Tibial nerve (tissue), 4 donors: ENCODE data around the gene FER1L5. TPM values are rescaled to one million over a fixed set of nuclear protein-coding genes. Genes with fewer than 3 reads are reported as not detected.
A peak's percentile ranks its signal among the peaks of the same experiment; 100 is the strongest.
"Not testable (repeated sequence)": the region's sequence is repeated elsewhere in the genome, so short reads cannot be mapped to it uniquely, and the experiment has no call there.

Source experiments
- DNase-seq, 2 donors: peaks; one replicate each; pipeline ENCODE4 v3.0.0-alpha.2; 2019; ENCODE audit warnings: low spot score in 2 of 2
- H3K27ac ChIP-seq, 4 donors: fragments of 200-600 bp; sonication (generic) in 3 of 4; one replicate each; pipeline ENCODE4 v1.5.1; 2017 to 2019; ENCODE audit warnings: mild to moderate bottlenecking in 1 of 4
- H3K27me3 ChIP-seq, 2 donors: fragments of 200-600 bp; sonication (generic) in 1 of 2; one replicate each; pipeline versions ENCODE4 v1.5.1 to v1.6.0; 2017 to 2019
- H3K36me3 ChIP-seq, 3 donors: fragments of 200-600 bp; sonication (generic); one replicate each; pipeline ENCODE4 v1.5.1; 2018 to 2019
- H3K4me1 ChIP-seq, 4 donors: fragments of 200-600 bp; sonication (generic) in 3 of 4; one replicate each; pipeline ENCODE4 v1.5.1; 2017 to 2019
- H3K4me3 ChIP-seq, 4 donors: fragments of 200-600 bp; sonication (generic) in 3 of 4; one replicate each; pipeline ENCODE4 v1.5.1; 2017 to 2019; ENCODE audit warnings: mild to moderate bottlenecking in 1 of 4, moderate library complexity in 1 of 4
- H3K9me3 ChIP-seq, 4 donors: fragments of 200-600 bp; sonication (generic) in 3 of 4; one replicate each; pipeline ENCODE4 v1.5.1; 2017 to 2019
- EP300 ChIP-seq, 2 donors: sonication (generic); formaldehyde crosslinking; IDR thresholded peaks; one replicate each; pipeline ENCODE4 v1.6.1; 2017; ENCODE audit warnings: antibody characterized with exemption in 2 of 2, mild to moderate bottlenecking in 1 of 2
- POLR2A ChIP-seq, 2 donors: fragments of 450-650 bp; IDR thresholded peaks; one replicate each; pipeline ENCODE4 v1.6.1; 2017; ENCODE audit warnings: antibody characterized with exemption in 2 of 2, mild to moderate bottlenecking in 2 of 2, moderate library complexity in 2 of 2
- WGBS, 2 donors: methylation state at CpG; one replicate each; pipeline ENCODE4 v1.1.5; 2018; 5-methylcytosine and 5-hydroxymethylcytosine counted together
- total RNA-seq, 4 donors: library from RNA; depleted of rRNA; stranded (reverse); fragments of >200 nt; gene quantifications; one replicate each; pipeline ENCODE4 v1.1.0, GENCODE V29; 2016
- TF ChIP-seq, protein P1 (sequence below), 5 experiments: fragments of 200-600 bp in 3 of 5; fragments of 450-650 bp in 2 of 5; sonication (generic) in 3 of 5; IDR thresholded peaks; one replicate each; pipeline ENCODE4 v1.5.1; 2016 to 2019; ENCODE audit warnings: antibody characterized with exemption in 5 of 5, mild to moderate bottlenecking in 3 of 5, moderate library complexity in 2 of 5

Gene FER1L5
- total RNA-seq, 4 donors from 2014 or later, result 0.20 to 0.60 TPM; not detected in 2

DNA sequence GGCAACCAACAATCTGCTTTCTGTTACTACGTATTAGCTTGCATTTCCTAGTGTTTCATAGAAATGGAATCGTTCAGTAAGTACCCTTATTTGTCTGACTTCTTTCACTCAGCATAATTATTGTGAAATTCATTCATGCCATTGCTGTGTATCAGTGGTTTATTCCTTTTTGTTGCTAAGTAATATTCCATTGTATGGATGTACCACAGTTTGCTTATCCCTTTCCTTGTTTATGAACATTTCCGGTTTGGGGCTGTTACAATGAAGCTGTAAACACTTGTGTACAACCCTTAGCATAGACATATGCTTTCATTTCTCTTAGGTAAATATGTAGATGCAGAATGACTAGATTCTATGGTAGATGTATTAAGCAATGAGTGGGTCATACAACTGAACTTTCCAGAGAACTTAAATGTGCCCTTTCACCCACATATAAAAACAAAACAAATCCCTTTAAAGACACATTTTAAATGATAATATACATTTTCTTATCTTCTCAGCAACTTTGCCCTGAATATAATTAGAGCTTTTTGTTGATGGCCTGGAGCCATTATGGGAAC lies 21.9 kb downstream of the FER1L5 start:
- Histone ChIP-seq H3K27me3 (no peaks in the 10 kb centered on the region), H3K4me1 (no peaks in the 10 kb centered on the region), H3K9me3 (peaks cover 0 to 8% (median 0%) of the 10 kb centered on the region in 4 donors), H3K36me3 (no peaks in the 10 kb centered on the region), H3K27ac (no peak overlapping the region), H3K4me3 (no peak overlapping the region)
- no peak for DNase-seq
- WGBS, 2 donors, result 87 to 89% methylated on average over 3 of the region's 3 CpGs
- TF ChIP-seq EP300 (IDR thresholded peaks at IDR 0.05) (no peak), POLR2A (IDR thresholded peaks at IDR 0.05) (no peak)
- TF ChIP-seq, protein P1, sequence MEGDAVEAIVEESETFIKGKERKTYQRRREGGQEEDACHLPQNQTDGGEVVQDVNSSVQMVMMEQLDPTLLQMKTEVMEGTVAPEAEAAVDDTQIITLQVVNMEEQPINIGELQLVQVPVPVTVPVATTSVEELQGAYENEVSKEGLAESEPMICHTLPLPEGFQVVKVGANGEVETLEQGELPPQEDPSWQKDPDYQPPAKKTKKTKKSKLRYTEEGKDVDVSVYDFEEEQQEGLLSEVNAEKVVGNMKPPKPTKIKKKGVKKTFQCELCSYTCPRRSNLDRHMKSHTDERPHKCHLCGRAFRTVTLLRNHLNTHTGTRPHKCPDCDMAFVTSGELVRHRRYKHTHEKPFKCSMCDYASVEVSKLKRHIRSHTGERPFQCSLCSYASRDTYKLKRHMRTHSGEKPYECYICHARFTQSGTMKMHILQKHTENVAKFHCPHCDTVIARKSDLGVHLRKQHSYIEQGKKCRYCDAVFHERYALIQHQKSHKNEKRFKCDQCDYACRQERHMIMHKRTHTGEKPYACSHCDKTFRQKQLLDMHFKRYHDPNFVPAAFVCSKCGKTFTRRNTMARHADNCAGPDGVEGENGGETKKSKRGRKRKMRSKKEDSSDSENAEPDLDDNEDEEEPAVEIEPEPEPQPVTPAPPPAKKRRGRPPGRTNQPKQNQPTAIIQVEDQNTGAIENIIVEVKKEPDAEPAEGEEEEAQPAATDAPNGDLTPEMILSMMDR (IDR thresholded peaks at IDR 0.05), result no peak

DNA sequence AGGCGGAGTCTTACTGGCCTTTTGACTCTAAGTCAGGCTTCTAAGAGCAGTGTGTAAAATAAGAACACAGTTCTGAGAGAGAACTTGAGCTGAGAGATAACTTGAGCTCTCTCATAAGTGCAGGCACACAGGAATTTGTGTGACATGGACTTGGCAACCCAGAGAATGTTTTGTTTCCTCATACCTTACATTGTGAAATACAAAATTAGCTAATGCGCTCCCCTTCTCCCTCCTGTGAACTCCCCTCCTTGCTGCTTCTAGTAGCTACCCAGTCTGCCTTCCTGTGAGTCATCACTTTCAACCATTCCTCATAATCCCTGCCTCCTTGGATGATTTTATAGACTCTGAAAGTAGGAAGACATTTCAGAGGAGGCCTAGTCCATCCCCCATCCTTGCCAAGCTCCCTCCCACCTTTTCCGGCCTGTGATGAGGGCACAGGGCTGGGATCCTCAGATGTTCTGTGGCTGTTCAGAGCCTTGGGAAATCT lies 22.6 kb downstream of the FER1L5 start:
- TF ChIP-seq POLR2A (IDR thresholded peaks at IDR 0.05) (no peak), EP300 (IDR thresholded peaks at IDR 0.05) (peak in 1 of 2 donors; percentile 67)
- 79 to 86% methylated on average over 3 of the region's 3 CpGs for WGBS, 2 donors
- H3K4me1 ChIP-seq, result no peaks in the 10 kb centered on the region
- H3K27me3 ChIP-seq, result no peaks in the 10 kb centered on the region
- DNase-seq, result peak in 1 of 2 donors; percentile 29
- H3K27ac ChIP-seq, result no peak overlapping the region
- H3K36me3 ChIP-seq, result no peaks in the 10 kb centered on the region
- H3K4me3 ChIP-seq, result no peak overlapping the region
- H3K9me3 ChIP-seq, result peaks cover 0 to 8% (median 0%) of the 10 kb centered on the region in 4 donors

DNA sequence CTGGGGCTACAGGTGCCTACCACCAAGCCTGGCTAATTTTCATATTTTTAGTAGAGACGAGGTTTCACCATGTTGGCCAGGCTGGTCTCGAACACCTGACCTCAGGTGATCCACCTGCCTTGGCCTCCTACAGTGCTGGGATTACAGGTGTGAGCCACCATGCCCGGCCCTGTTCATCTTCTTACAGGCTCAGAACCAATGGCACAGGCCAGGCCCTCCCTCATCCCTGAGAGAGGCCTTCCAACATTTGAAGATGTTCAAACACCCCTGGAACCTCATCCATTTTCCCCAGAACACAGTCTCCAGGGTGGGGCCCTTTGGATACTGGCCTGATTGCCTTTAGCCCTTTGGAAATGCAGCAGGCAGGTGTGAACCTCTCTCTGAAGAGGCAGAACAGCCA lies 23.2 kb downstream of the FER1L5 start:
- not testable (repeated sequence) for H3K27me3 ChIP-seq, DNase-seq, H3K4me1 ChIP-seq, H3K4me3 ChIP-seq, H3K36me3 ChIP-seq, H3K27ac ChIP-seq, H3K9me3 ChIP-seq
- 88 to 97% methylated on average over 3 of the region's 3 CpGs for WGBS, 2 donors

DNA sequence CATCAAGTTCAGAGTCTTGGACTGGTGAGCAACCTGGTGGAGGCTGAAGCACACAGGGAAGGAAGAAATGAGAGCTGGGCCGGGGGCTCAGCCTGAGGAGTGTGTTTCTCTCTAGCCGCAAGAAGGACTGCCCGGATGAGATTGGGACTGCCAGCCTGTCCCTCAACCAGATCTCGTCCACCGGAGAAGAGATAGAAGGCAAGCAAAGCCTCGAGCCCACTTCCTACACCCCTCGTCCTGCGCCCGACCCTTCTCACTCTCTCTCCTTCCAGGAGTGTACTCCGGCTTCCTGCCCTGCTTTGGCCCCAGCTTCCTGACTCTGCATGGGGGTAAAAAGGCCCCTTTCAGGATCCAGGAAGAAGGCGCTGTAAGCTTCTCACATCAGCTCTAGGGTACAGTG lies 26.2 kb downstream of the FER1L5 start:
- H3K9me3 ChIP-seq, result peaks cover 0 to 8% (median 0%) of the 10 kb centered on the region in 4 donors
- DNase-seq, result no peak
- WGBS, 2 donors, result 55 to 59% methylated on average over 11 of the region's 11 CpGs
- H3K4me1 ChIP-seq, result no peaks in the 10 kb centered on the region
- H3K27ac ChIP-seq, result no peak overlapping the region
- no peak overlapping the region for H3K4me3 ChIP-seq
- TF ChIP-seq, protein P1 (IDR thresholded peaks at IDR 0.05), result no peak
- TF ChIP-seq EP300 (IDR thresholded peaks at IDR 0.05), result no peak
- no peak for TF ChIP-seq POLR2A (IDR thresholded peaks at IDR 0.05)
- H3K36me3 ChIP-seq, result no peaks in the 10 kb centered on the region
- H3K27me3 ChIP-seq, result no peaks in the 10 kb centered on the region

DNA sequence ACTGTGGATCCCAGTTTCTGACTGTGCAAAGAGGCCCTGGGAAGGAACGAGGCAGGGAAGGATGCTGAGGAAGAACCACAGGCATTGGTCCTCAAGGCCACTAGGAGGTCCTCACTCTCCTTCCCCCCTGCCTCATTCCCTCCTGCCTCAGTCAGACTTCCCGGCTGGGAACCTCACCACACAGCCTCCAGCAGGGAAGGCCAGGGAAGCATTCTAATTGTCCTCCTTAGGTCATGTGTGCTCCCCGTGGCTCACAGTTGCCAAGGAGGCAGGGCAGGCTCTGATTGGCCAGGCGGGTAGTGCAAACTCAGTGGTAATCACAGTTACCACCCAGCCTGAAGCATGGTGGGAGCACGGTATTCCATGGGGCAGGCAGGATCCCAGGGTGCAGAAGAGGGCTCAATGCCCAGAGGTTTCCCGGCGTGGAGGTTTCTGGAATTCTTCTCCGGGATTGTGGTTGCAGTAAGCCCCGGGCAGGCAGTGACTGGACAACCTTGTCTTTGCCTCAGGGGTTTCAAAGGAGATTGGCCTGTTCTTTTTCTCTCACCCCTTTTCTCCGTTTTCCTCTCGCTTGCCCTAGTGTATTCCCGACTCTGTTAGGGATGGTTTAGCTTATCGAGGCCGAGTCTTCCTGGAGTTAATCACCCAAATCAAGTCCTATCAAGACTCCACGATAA lies 27.1 kb downstream of the FER1L5 start:
- H3K27ac ChIP-seq, result no peak overlapping the region
- 84 to 88% methylated on average over 14 to 15 of the region's 15 CpGs for WGBS, 2 donors
- no peaks in the 10 kb centered on the region for H3K27me3 ChIP-seq
- no peak overlapping the region for H3K4me3 ChIP-seq
- H3K36me3 ChIP-seq, result no peaks in the 10 kb centered on the region
- no peak for TF ChIP-seq POLR2A (IDR thresholded peaks at IDR 0.05)
- TF ChIP-seq, protein P1 (IDR thresholded peaks at IDR 0.05), result no peak
- TF ChIP-seq EP300 (IDR thresholded peaks at IDR 0.05), result no peak
- no peak for DNase-seq
- no peaks in the 10 kb centered on the region for H3K4me1 ChIP-seq
- H3K9me3 ChIP-seq, result peaks cover 0 to under 1% (median 0%) of the 10 kb centered on the region in 4 donors

DNA sequence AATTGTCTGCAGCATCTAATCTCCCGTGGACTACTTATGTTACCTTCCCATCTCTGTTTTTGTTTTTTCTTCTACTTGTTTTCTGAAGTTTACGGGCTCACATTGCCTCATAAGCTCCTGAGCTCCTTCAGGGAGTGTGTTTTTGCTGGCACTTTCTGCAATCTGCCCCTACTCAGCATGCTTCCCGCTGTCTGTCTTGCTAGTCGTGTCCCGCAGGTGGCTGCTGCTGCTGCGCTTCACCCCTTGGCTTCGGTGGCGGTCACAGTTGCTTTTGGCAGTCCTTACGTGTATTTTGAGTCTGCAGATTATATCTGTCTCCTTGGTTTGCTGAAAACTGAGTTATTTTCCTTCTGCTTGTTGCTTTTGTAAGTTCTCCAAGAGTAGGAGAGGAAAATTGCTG lies 37.3 kb downstream of the FER1L5 start:
- TF ChIP-seq, protein P1 (IDR thresholded peaks at IDR 0.05), result no peak
- TF ChIP-seq POLR2A (IDR thresholded peaks at IDR 0.05), result no peak
- no peak for TF ChIP-seq EP300 (IDR thresholded peaks at IDR 0.05)
- WGBS, 2 donors, result 24 to 31% methylated on average over 9 of the region's 9 CpGs
- H3K27ac ChIP-seq, result no peak overlapping the region
- H3K27me3 ChIP-seq, result no peaks in the 10 kb centered on the region
- no peak for DNase-seq
- H3K36me3 ChIP-seq, result no peaks in the 10 kb centered on the region
- H3K4me1 ChIP-seq, result peaks cover 0 to 11% (median 0%) of the 10 kb centered on the region in 4 donors
- no peak overlapping the region for H3K4me3 ChIP-seq
- H3K9me3 ChIP-seq, result no peaks in the 10 kb centered on the region
